ENCODE measurements around the gene OR5W2. TPM values are rescaled to one million over a fixed set of nuclear protein-coding genes. Genes with fewer than 3 reads are reported as not detected.

Gene OR5W2
- polyA plus RNA-seq (2013) = not detected in 2 replicates

DNA sequence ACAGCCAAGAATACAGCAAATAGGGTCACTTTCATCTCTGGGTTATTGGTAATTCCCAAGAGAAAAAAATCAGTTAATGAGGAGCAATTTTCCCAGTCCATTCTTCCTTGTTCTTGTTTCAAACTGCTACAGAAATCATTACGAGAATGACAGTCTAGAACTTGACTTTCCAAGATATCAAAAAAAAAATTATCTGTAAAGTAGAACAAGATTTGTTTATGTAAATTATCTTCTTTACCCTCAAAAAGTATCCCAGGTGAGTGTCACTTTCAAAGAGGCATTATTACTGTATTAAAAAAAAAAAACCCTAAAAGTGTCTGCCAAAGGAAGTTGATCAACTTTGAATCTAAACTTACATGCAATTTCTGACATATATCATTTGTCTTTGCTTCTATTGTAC, at the start of gene OR5W2:
Gene OR5W2, minus strand, starts transcription at position 101 of the 400 bp plus-strand sequence. Its CDS starts 0 bp downstream, at position 101.
- Histone ChIP-seq H3K27ac (ENCODE audit: low read depth, low read length) (no peak within 1 kb of the TSS), H4K8ac (ENCODE audit: low read depth, low read length) (no peak within 1 kb of the TSS), H3K23ac (ENCODE audit: low read length) (no peak within 1 kb of the TSS), H2AFZ (ENCODE audit: insufficient read depth, low read length, poor library complexity) (no peak within 1 kb of the TSS), H2BK120ac (ENCODE audit: insufficient read depth, low read length, poor library complexity) (no peak within 1 kb of the TSS), H2AK5ac (ENCODE audit: low read length) (no peak within 1 kb of the TSS), H2BK5ac (ENCODE audit: low read depth, low read length, poor library complexity) (no peak within 1 kb of the TSS), H3K18ac (ENCODE audit: low read length) (no peak within 1 kb of the TSS), H3K4ac (ENCODE audit: low read depth, low read length) (no peak within 1 kb of the TSS), H3K4me1 (ENCODE audit: control insufficient read depth in 1 of 2, insufficient read depth in 2 of 2, low read length in 2 of 2) (no peaks in the 10 kb centered on the region), H3K79me1 (ENCODE audit: low read length) (no peaks in the 10 kb centered on the region), H3K79me2 (ENCODE audit: control insufficient read depth, insufficient read depth, low read length, poor library complexity) (no peaks in the 10 kb centered on the region), H3K36me3 (ENCODE audit: control insufficient read depth in 1 of 2, insufficient read depth in 2 of 2, low read length in 2 of 2) (no peaks in the 10 kb centered on the region), H3K9me3 (ENCODE audit: insufficient read depth, low read depth, low read length) (peaks cover 4% of the 10 kb centered on the region), H3K9ac (ENCODE audit: low read length) (no peak within 1 kb of the TSS), H3K4me2 (ENCODE audit: low read length) (no peak within 1 kb of the TSS), H4K12ac (ENCODE audit: low read depth, low read length) (no peak within 1 kb of the TSS), H3K14ac (ENCODE audit: low read length) (no peak within 1 kb of the TSS), H2BK12ac (ENCODE audit: low read length) (no peak within 1 kb of the TSS), H4K91ac (ENCODE audit: low read depth, low read length) (no peak within 1 kb of the TSS), H3K4me3 (ENCODE audit: low read depth, low read length) (no peak within 1 kb of the TSS), H3K27me3 (ENCODE audit: insufficient read depth, low read length) (no peaks in the 10 kb centered on the region)
- no CpG with 5 or more reads among the region's 1 CpG for WGBS (ENCODE audit: extremely low coverage, insufficient coverage, insufficient read length)
- no peak for DNase-seq

DNA sequence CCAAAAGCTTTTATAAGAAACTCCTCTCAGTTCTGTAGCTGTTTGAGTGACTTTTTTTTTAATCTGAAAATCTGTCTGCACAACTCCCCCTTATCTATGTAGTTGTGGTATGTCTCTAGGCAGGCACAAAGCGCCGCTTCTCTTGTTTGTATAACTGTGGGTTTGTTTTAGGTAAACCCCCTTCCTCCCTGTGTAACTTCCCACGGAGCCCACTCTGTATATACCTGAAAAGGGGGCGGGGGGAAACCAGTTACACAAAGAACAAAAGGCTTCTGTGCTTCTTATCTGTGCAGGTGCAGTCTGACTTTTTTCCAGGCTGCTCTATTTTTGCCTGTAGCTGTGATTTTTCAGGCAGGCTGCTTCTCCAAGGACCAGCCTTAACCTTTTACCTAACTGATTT, 42.1 kb upstream of the OR5W2 start:
- Histone ChIP-seq H2BK12ac (ENCODE audit: low read length) (no peak overlapping the region), H3K4ac (ENCODE audit: low read depth, low read length) (no peak overlapping the region)

DNA sequence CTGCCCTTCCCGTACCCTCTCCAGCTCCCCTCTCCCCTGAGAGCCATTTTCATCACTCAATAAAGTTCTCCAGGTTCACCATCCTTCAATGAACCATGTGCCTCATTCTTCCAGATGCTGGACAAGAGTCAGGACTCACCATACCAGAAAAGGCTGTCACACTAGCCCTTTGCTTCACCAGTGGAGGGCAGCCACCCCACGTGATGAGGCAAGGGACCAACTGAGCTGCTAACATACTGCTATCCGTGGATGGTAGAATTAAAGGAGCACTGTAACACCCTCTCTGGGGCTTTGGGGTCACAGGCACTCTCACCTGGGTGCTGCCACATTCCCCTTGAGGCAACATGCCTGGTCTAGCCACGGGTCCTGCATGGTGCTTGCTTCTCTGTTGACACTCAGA, 34.9 kb upstream of the OR5W2 start:
- WGBS (ENCODE audit: extremely low coverage, insufficient coverage, insufficient read length) = no CpG with 5 or more reads among the region's 4 CpGs
- Histone ChIP-seq H3K79me2 (ENCODE audit: control insufficient read depth, insufficient read depth, low read length, poor library complexity) (no peaks in the 10 kb centered on the region), H3K14ac (ENCODE audit: low read length) (no peak overlapping the region), H4K8ac (ENCODE audit: low read depth, low read length) (no peak overlapping the region), H2BK5ac (ENCODE audit: low read depth, low read length, poor library complexity) (no peak overlapping the region), H3K27me3 (ENCODE audit: insufficient read depth, low read length) (no peaks in the 10 kb centered on the region), H4K12ac (ENCODE audit: low read depth, low read length) (no peak overlapping the region), H3K18ac (ENCODE audit: low read length) (no peak overlapping the region), H4K91ac (ENCODE audit: low read depth, low read length) (no peak overlapping the region), H3K4me3 (ENCODE audit: low read depth, low read length) (no peak overlapping the region), H3K9ac (ENCODE audit: low read length) (no peak overlapping the region), H3K36me3 (ENCODE audit: control insufficient read depth in 1 of 2, insufficient read depth in 2 of 2, low read length in 2 of 2) (no peaks in the 10 kb centered on the region), H3K4ac (ENCODE audit: low read depth, low read length) (no peak overlapping the region), H2BK120ac (ENCODE audit: insufficient read depth, low read length, poor library complexity) (no peak overlapping the region), H3K23ac (ENCODE audit: low read length) (no peak overlapping the region), H3K9me3 (ENCODE audit: insufficient read depth, low read depth, low read length) (no peaks in the 10 kb centered on the region), H3K4me1 (ENCODE audit: control insufficient read depth in 1 of 2, insufficient read depth in 2 of 2, low read length in 2 of 2) (no peaks in the 10 kb centered on the region), H2AFZ (ENCODE audit: insufficient read depth, low read length, poor library complexity) (no peak overlapping the region), H3K79me1 (ENCODE audit: low read length) (no peaks in the 10 kb centered on the region), H2AK5ac (ENCODE audit: low read length) (no peak overlapping the region), H2BK12ac (ENCODE audit: low read length) (no peak overlapping the region), H3K4me2 (ENCODE audit: low read length) (no peak overlapping the region), H3K27ac (ENCODE audit: low read depth, low read length) (no peak overlapping the region)
- DNase-seq = no peak

More for the DNA sequence above, 42.1 kb upstream of the OR5W2 start:
- Histone ChIP-seq H3K23ac (ENCODE audit: low read length) (no peak overlapping the region), H3K4me1 (ENCODE audit: control insufficient read depth in 1 of 2, insufficient read depth in 2 of 2, low read length in 2 of 2) (no peaks in the 10 kb centered on the region), H3K27ac (ENCODE audit: low read depth, low read length) (no peak overlapping the region), H3K4me2 (ENCODE audit: low read length) (no peak overlapping the region), H3K9me3 (ENCODE audit: insufficient read depth, low read depth, low read length) (no peaks in the 10 kb centered on the region), H3K9ac (ENCODE audit: low read length) (no peak overlapping the region), H3K14ac (ENCODE audit: low read length) (no peak overlapping the region), H2BK120ac (ENCODE audit: insufficient read depth, low read length, poor library complexity) (no peak overlapping the region), H3K79me2 (ENCODE audit: control insufficient read depth, insufficient read depth, low read length, poor library complexity) (no peaks in the 10 kb centered on the region), H2AFZ (ENCODE audit: insufficient read depth, low read length, poor library complexity) (no peak overlapping the region), H3K18ac (ENCODE audit: low read length) (no peak overlapping the region), H4K8ac (ENCODE audit: low read depth, low read length) (no peak overlapping the region), H3K36me3 (ENCODE audit: control insufficient read depth in 1 of 2, insufficient read depth in 2 of 2, low read length in 2 of 2) (no peaks in the 10 kb centered on the region), H2BK5ac (ENCODE audit: low read depth, low read length, poor library complexity) (no peak overlapping the region), H4K12ac (ENCODE audit: low read depth, low read length) (no peak overlapping the region), H2AK5ac (ENCODE audit: low read length) (no peak overlapping the region), H3K27me3 (ENCODE audit: insufficient read depth, low read length) (no peaks in the 10 kb centered on the region), H3K79me1 (ENCODE audit: low read length) (no peaks in the 10 kb centered on the region), H4K91ac (ENCODE audit: low read depth, low read length) (no peak overlapping the region), H3K4me3 (ENCODE audit: low read depth, low read length) (no peak overlapping the region)
- whole genome bisulfite sequencing (ENCODE audit: extremely low coverage, insufficient coverage, insufficient read length) = no CpG with 5 or more reads among the region's 4 CpGs
- DNase-seq = no peak

DNA sequence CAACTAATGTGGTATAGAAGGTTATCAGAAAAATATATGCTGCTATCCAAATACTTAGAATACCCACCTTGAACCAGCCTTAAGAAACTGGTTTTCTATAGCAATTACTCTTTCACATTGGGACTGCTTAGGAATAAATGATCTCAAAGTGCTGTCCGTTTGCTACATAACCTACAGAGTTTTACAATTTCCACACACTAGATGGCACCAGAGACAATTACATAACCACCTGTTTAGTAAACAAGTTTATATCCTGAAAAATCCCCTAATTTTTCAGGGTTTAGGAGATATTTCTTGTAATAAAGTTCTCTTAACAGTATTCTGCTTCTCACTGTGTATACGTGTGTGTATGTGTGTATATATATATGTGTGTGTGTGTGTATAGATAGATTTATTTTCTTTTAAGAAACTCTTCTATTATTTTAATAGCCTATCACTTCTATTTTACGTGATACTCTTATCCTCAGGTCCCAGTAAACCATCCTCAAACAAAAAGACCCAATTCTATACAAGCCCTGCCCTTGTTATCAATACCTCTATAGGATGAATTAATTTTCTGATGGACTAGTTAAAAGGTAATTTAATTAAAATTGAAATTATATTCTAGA, 28.5 kb upstream of the OR5W2 start:
- H3K4me1 ChIP-seq (ENCODE audit: control insufficient read depth in 1 of 2, insufficient read depth in 2 of 2, low read length in 2 of 2) = no peaks in the 10 kb centered on the region
- no CpG with 5 or more reads among the region's 3 CpGs for WGBS (ENCODE audit: extremely low coverage, insufficient coverage, insufficient read length)
- H3K79me2 ChIP-seq (ENCODE audit: control insufficient read depth, insufficient read depth, low read length, poor library complexity) = no peaks in the 10 kb centered on the region
- H2BK5ac ChIP-seq (ENCODE audit: low read depth, low read length, poor library complexity) = no peak overlapping the region
- H3K36me3 ChIP-seq (ENCODE audit: control insufficient read depth in 1 of 2, insufficient read depth in 2 of 2, low read length in 2 of 2) = no peaks in the 10 kb centered on the region
- no peak overlapping the region for H4K12ac ChIP-seq (ENCODE audit: low read depth, low read length)
- no peaks in the 10 kb centered on the region for H3K9me3 ChIP-seq (ENCODE audit: insufficient read depth, low read depth, low read length)
- H3K4ac ChIP-seq (ENCODE audit: low read depth, low read length) = no peak overlapping the region
- no peaks in the 10 kb centered on the region for H3K79me1 ChIP-seq (ENCODE audit: low read length)
- no peak overlapping the region for H2AFZ ChIP-seq (ENCODE audit: insufficient read depth, low read length, poor library complexity)
- no peak overlapping the region for H2BK12ac ChIP-seq (ENCODE audit: low read length)
- H4K8ac ChIP-seq (ENCODE audit: low read depth, low read length) = no peak overlapping the region
- DNase-seq = peak; percentile 1 to 66
- no peak overlapping the region for H3K27ac ChIP-seq (ENCODE audit: low read depth, low read length)
- no peak overlapping the region for H3K14ac ChIP-seq (ENCODE audit: low read length)
- H2AK5ac ChIP-seq (ENCODE audit: low read length) = no peak overlapping the region
- no peaks in the 10 kb centered on the region for H3K27me3 ChIP-seq (ENCODE audit: insufficient read depth, low read length)
- no peak overlapping the region for H3K23ac ChIP-seq (ENCODE audit: low read length)
- no peak overlapping the region for H4K91ac ChIP-seq (ENCODE audit: low read depth, low read length)
- H3K9ac ChIP-seq (ENCODE audit: low read length) = no peak overlapping the region
- H3K18ac ChIP-seq (ENCODE audit: low read length) = no peak overlapping the region
- H2BK120ac ChIP-seq (ENCODE audit: insufficient read depth, low read length, poor library complexity) = no peak overlapping the region
- H3K4me3 ChIP-seq (ENCODE audit: low read depth, low read length) = no peak overlapping the region
- no peak overlapping the region for H3K4me2 ChIP-seq (ENCODE audit: low read length)

Data from trophoblast cell (in vitro differentiated cells and primary cell).